Stimulated activated CD4-positive, alpha-beta T cell treated with anti-CD3 and anti-CD28 coated beads, TNF-alpha, amount 100 ng/mL, for 48 hours (primary cell): ENCODE data around the gene NRN1.
A peak's percentile ranks its signal among the peaks of the same experiment; 100 is the strongest.
"Not testable (repeated sequence)": the region's sequence is repeated elsewhere in the genome, so short reads cannot be mapped to it uniquely, and the experiment has no call there.

Experiments
- DNase-seq, 3 donors: peaks; one replicate each; pipeline ENCODE4 v3.0.0-alpha.2; 2020; ENCODE audit warnings: low read depth in 3 of 3

Gene NRN1

DNA sequence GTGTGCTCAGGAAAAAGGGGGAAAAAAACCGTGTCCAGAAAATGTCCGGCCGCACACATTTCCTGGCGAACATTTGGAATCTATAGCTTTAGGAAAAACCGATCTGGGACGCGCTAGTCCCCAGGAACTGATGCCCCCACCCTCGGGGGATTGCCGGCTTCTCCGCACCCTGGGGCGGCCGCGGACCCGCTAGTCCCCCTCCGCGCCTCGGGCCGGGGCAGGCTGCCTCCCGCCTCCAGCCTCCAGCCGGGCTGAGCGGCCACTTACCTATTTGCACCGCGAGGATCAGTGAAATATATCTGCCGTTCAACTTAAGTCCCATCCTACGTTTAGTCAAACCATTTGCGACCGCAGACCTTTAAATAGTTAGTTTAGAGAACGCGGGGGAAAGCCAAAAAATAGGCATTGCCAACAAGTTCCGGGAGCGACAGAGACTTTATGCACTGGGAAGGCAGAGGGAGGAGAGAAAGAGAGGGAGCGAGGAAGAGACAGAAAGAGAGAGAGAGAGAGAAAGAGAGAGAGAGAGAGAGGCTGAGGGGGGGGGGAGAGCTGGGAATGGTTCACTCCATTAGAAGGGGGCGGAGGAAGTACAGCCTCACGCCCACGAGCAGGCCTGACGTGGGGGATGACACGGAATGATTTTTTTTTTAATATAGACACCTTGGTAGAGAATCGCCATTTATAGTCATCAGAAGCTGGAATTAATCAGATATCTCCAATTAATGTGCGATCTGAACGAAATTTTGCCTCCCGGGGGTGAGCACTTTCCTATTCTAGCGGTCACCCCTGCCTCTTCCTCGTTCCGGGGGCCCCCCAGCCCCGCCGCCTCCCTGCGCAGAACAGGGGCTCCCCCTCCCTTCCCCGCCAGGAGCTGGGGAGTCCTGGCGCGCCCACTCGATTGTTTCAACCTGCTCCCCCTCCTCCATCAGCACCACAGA lies at the start of gene NRN1:
TSS of gene NRN1 (minus strand) at position 498 of the 938 bp plus-strand sequence. CDS start at position 322, 176 bp downstream.
- no peak for DNase-seq

DNA sequence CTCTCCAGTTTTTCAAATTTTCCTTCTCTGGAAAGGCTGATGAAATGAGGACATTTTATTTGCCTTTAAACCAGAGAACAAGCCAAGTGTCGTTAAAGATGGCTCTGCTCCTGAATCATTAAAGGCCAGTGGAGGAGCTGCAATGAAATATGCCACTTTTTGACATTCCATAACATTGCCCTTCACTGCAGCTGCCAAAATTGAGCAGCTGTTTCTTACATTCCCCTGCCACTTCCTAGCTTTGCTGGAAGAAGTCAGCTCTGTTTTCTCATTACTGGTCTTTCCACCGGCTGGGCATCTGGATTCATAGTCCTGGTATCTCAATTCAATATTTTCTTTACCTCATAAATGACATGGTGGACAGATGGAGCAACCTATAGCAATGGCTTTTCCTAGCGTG lies 45.5 kb upstream of the NRN1 start:
- DNase-seq = no peak

- DNase-seq = no peak
These were observed 40.0 kb upstream of the NRN1 start for GRCh38 chr6:6046716-6047115.

DNA sequence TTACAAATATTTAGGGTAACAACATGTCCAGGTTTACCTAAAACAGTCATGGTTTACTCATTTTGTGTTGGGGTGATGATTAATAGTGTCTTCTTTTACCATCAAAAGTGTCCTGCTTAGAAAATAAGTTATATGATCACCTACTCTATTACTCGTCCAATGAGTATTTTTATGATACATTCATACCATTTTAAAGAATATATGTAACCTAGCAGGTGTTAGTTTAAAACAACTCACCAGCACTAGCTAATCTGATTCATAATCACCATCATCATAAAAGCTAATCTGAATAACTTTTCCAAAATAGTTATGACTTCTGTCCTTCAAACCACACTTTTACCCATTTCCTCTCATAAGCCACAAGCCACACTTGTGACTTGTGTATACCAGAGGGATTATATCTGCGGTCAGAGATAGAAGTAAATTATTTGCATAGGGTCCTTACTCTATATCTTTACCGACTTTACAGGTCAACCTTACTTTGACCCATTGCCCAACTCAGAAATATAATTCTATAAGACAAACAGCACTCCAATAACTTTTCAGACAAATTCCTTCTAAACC lies 33.3 kb upstream of the NRN1 start:
- DNase-seq = no peak

DNA sequence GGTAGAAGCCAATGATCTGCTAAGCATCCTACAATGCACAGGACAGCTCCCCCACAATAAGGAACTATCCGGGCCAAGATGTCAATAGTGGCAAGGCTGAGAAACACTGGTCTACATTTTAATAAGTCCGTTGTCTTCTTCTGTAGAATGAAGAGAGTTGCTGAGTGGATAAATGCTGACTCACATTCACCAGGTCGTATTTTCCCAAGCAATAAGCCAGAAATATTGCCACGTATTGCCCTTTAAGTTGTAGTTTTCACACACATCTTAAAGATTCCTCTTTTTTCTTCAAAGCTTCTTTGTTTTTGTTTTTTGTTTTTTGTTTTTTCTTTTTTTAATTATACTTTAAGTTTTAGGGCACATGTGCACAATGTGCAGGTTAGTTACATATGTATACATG lies 30.5 kb upstream of the NRN1 start:
- DNase-seq = no peak

DNA sequence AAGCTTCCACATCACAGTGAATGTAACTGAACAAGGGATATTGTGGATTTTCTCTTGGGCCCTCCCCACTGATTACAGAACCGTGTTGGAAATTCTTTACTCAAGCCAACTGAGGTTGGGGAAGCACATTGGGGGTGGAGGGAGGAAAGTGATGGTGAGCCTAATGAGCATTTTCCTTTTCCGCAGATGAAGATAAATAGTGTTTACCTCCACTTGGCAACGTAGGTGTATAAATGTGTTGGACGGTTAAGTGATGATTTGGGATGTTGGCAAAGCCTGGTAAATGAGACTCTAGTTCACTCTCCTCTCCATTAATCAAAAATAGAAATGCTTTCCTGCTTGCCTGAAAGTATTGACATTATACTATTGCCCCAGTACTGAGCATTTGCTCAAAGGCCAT lies 27.1 kb upstream of the NRN1 start:
- no peak for DNase-seq

DNA sequence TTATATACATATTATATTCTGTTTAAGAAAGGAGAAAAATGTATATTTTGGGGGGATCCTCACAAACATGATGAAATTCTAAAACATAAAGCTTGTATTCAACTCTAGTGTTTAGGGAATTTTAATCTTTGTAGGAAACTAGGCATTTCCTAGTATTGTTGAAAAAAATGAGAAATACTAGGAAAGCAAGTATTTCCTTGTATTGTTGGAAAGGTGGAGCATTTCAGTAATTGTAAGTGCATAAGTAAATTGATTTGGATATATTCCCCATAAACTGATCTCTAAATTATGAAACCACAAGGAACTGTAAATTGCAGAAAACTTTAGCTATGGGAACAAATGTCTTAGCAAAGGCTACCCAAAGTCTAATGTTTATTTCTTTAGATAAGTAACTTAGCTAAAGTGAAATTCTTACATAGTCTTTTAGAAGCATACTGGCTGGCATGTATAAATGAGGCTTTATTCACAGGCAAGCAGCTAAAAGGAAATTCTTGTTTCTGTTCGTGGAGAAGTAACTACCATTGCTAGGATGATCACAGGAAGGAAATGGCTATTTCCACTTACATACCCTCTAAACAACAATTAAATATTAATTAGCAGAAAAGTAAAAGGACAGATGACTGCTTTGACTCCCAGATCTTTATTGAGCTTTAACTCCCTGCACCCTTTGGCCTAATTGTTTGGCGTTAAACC lies 19.9 kb upstream of the NRN1 start:
- no peak for DNase-seq

GRCh38 chr6:6025736-6026135 lies 19.0 kb upstream of the NRN1 start:
- DNase-seq = no peak

DNA sequence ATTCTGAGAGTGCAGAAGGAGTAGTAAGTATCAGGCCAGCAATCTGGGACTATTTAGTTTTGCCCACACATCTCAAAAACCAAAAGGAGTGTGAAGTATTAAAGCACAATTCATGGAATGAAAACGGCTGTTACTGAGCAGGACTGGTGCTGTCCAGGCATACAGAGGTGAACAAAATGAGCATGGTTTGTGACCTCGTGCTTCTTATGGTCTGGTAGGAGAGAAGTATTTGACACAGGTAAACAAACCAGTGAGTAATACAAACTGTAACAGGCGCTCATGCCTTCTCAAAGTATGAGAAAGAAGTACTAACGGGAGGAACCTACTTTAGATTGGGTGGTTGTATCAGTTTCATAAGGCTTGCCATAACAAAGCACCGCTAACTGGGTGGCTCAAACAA lies 17.5 kb upstream of the NRN1 start:
- no peak for DNase-seq

GRCh38 chr6:6022841-6023240 lies 16.1 kb upstream of the NRN1 start:
- not testable (repeated sequence) for DNase-seq

GRCh38 chr6:6008648-6009421 lies 2.1 kb upstream of the NRN1 start:
- DNase-seq = peak; percentile 34 to 65 (median 46)

DNA sequence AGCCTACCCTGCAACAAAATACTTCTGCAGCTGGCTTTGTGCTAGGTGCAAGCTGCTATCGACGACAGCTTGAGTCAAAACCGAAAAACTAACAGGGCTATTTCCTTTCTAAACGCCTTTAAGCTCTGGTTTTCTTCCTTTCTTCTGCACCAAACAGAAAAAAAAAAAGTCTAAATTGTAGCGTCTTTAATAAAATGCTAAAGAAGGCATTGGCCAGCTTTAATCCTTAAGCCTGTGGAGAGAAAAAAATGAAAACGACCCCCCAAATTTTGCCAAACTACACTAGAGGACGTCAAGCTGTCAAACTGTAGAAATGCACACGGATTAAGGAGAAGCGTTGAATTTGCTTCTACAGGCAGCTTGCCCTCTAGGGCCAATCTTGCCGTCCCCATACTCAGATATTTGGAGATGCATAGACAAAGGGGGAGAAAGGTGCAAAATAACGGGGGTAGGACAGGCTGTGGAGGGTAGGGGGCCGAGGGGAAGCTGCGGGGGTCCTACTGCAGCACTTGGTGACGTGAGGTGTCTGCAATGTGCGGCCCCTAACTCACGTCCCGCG lies 1.4 kb upstream of the NRN1 start:
- no peak for DNase-seq

GRCh38 chr6:6007366-6008088 lies 802 bp upstream of the NRN1 start:
- peak in 1 of 3 donors; percentile 19 for DNase-seq

GRCh38 chr6:6006006-6006427 lies 708 bp downstream of the NRN1 start:
- DNase-seq = no peak

GRCh38 chr6:6005051-6006005 lies 1.4 kb downstream of the NRN1 start:
- no peak for DNase-seq

DNA sequence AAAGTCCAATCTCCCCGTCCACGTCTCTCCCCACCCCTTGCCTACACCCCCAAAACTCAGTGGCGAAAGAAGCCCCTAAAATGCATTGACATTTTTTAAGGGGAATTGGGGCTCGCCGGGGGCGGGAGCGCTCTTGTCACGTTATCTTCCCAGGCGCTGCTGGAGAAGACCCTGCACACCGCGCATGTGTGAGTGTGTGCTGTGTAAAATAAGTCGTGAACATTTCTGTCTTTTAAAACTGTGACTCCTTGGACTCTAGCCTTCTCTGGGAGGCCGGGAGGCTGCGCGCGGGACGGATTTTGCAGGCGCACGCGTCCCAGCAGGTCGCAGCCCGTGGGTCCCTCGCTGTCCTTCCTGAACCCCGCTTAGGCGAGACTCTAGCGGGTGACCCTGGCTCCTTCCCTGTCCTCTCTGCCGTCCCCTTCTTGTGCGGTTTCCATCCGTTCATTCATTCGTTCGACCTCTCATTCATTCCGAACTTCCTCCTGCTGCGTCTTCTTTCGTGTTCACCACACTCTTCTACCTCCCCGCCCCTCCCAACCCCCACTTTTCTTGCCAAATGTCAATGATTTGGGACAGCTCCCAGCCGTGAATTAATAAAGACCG lies 2.2 kb downstream of the NRN1 start:
- no peak for DNase-seq

DNA sequence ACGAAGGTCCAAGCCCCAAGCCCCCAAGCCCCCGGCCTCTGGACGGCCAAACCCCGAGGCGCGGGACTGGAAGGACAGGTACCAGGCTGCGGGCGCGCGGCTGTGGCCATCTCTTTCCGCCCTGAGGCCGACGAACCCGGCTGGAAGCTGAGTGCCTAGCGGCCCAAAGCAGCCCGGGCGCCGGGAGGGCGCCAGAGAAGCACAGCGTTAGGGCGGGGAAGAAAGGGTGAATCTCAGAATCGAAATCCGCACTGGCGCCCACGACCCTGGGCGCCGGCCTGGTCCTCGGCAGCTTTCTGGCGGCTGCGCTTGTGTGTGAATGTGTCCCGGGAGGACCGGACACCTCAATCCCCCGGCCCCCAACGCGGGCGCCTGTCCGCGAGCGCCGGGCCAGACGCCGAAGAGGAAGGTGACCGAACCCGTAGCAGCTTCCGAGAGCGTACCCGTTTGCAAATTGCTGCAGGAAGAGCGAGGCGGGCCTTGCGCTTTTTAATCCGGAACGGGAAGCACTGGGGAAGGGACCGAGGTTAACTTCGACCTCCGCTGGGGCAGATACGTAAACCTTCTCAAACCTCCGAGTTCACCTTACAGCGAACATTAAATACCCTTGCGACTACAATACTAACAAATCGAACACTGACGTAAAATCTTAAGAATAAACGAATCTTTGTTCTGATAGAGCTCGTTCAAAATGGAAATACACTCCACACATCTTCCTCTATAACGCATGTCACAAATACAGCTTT lies 2.9 kb downstream of the NRN1 start:
- DNase-seq = no peak

- DNase-seq = no peak
These were observed 3.7 kb downstream of the NRN1 start for GRCh38 chr6:6002848-6003620.
